Measurements from ENCODE around the gene HNRNPUL1. TPM values are rescaled to one million over a fixed set of nuclear protein-coding genes. Genes with fewer than 3 reads are reported as not detected.

The HNRNPUL1 gene
- total and polyA plus RNA-seq, 10 of the 15 experiments (the other 5 are each of a cell fraction or from before 2014, with no cell fraction given): 11.1 to 276 (median 117) TPM

DNA sequence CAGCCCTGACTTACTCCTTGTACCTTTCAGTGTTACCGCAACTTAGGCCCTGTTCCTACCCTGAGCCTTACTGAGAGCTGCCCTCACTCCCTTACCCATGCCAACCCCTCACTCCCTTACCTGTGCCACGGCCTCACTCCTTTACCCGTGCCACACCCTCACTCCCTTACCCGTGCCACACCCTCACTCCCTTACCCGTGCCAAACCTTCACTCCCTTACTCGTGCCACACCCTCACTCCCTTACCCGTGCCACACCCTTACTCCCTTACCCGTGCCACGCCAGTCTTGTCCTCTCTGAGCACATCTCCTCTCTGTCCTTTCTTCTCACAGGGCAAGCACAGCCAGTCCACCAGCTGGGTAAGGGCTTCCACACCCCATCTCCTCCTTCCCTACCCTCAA lies 24.8 kb upstream of the HNRNPUL1 start:
- Histone ChIP-seq H2AFZ (ENCODE audit: control insufficient read depth, low read depth, low read length) (no peak overlapping the region), H3K27me3 (replicated peaks in 1 of 2; ENCODE audit: control insufficient read depth in 2 of 2, insufficient read depth in 2 of 2, low read length in 1 of 2) (no peaks in the 10 kb centered on the region), H3K4me2 (ENCODE audit: control insufficient read depth, insufficient read depth) (no peak overlapping the region), H3K9ac (ENCODE audit: control insufficient read depth, insufficient read depth, low read length) (no peak overlapping the region), H3K4me3 (no peak overlapping the region), H3K36me3 (ENCODE audit: control insufficient read depth in 2 of 2, insufficient read depth in 2 of 2, low read length in 1 of 2) (no peaks in the 10 kb centered on the region), H4K20me1 (ENCODE audit: control insufficient read depth, insufficient read depth) (no peaks in the 10 kb centered on the region), H3K4me1 (ENCODE audit: control insufficient read depth, insufficient read depth, low read length) (no peaks in the 10 kb centered on the region), H3K27ac (ENCODE audit: control insufficient read depth, insufficient read depth) (no peak overlapping the region), H3K79me2 (ENCODE audit: control insufficient read depth, insufficient read depth, low read length) (no peaks in the 10 kb centered on the region), H3K9me3 (replicated peaks; ENCODE audit: control insufficient read depth, insufficient read depth, low read length) (no peaks in the 10 kb centered on the region)
- DNase-seq (ENCODE audit: low read depth, low spot score): no peak
- TF ChIP-seq, protein P1, sequence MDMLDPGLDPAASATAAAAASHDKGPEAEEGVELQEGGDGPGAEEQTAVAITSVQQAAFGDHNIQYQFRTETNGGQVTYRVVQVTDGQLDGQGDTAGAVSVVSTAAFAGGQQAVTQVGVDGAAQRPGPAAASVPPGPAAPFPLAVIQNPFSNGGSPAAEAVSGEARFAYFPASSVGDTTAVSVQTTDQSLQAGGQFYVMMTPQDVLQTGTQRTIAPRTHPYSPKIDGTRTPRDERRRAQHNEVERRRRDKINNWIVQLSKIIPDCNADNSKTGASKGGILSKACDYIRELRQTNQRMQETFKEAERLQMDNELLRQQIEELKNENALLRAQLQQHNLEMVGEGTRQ (IDR thresholded peaks at IDR 0.05; ENCODE audit: borderline replicate concordance, low read depth, low read length): no peak
- TF ChIP-seq ZZZ3 (IDR thresholded peaks at IDR 0.05; ENCODE audit: control insufficient read depth, insufficient read length, low read depth) (no peak), HCFC1 (IDR thresholded peaks at IDR 0.05; ENCODE audit: low read length) (no peak), RFX5 (IDR thresholded peaks at IDR 0.05; ENCODE audit: low read depth, low read length) (no peak), EZH2 (IDR thresholded peaks at IDR 0.05; ENCODE audit: borderline replicate concordance, control insufficient read depth, low read depth, low read length) (no peak), HSF1 (IDR thresholded peaks at IDR 0.05; ENCODE audit: low read depth, low read length) (no peak), PML (IDR thresholded peaks at IDR 0.05; ENCODE audit: low read length) (no peak), IRF4 (IDR thresholded peaks at IDR 0.05; ENCODE audit: low read depth, low read length) (no peak), MYB (IDR thresholded peaks at IDR 0.05; ENCODE audit: borderline replicate concordance, low read depth, low read length) (no peak), CBFB (IDR thresholded peaks at IDR 0.05; ENCODE audit: low read depth) (no peak), PRDM15 (CRISPR knock-in tag; IDR thresholded peaks at IDR 0.05) (no peak)
- TF ChIP-seq, protein P2, sequence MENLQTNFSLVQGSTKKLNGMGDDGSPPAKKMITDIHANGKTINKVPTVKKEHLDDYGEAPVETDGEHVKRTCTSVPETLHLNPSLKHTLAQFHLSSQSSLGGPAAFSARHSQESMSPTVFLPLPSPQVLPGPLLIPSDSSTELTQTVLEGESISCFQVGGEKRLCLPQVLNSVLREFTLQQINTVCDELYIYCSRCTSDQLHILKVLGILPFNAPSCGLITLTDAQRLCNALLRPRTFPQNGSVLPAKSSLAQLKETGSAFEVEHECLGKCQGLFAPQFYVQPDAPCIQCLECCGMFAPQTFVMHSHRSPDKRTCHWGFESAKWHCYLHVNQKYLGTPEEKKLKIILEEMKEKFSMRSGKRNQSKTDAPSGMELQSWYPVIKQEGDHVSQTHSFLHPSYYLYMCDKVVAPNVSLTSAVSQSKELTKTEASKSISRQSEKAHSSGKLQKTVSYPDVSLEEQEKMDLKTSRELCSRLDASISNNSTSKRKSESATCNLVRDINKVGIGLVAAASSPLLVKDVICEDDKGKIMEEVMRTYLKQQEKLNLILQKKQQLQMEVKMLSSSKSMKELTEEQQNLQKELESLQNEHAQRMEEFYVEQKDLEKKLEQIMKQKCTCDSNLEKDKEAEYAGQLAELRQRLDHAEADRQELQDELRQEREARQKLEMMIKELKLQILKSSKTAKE (IDR thresholded peaks at IDR 0.05; ENCODE audit: low read depth, poor library complexity, severe bottlenecking): no peak
- SMC1A ChIA-PET (ENCODE audit: uncharacterized antibody, unreplicated experiment): no interaction called here
- FAIRE-seq: no peak
- CTCF ChIA-PET: interaction anchor here (0.7 kb wide), 1 partner anchor 35 kb away, joined by 3 read pairs; no protein-coding TSS in a partner anchor
- POLR2A ChIA-PET: no interaction called here
- ATAC-seq: no peak
- in situ Hi-C loops (cut with MboI) (no loop called here), intact Hi-C loops (cut with micrococcal nuclease; ENCODE audit: unreplicated experiment) (no loop called here)
- 14% methylated on average over 7 of the region's 9 CpGs for WGBS (ENCODE audit: insufficient coverage, insufficient replicate concordance, low lambda C conversion rate, missing lambda C conversion rate)
- RAD21 ChIA-PET (ENCODE audit: unreplicated experiment): no interaction called here
- no TSS peak for BruUV-seq (replicated peaks)
